Measurements from ENCODE around the gene ABHD14A.

Gene ABHD14A

DNA sequence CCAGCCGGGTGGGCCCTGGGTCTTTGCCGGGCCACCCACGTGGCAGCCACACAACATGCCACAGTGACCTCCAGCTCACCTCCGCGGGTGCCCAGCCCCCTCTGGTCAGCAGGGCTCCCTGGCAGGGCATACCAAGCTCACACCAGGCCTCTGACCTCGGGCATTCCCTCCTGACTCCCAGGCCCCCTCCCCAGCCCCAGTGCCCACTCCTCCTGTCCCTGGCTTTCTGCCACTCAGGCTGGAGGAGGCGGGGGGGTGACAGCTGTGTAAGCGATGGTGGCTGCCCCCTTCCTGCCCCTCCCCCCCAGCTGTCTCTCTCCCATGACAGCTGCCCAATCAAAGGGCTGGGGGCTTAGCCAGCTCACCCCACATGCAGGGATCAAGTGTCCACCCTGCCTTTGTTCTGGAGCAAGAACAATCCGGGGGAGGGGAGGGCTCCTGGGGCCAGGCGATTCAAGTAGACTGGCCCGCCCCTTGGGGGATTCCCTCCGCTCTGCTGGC lies 10.9 kb upstream of the ABHD14A start:
- H3K36me3 ChIP-seq (ENCODE audit: insufficient read depth, low read length): no peaks in the 10 kb centered on the region; the same call in 1 of the 2 replicates
- H4K20me1 ChIP-seq (ENCODE audit: insufficient read depth, low read length): no peaks in the 10 kb centered on the region; the same call in 1 of the 2 replicates
- DNase-seq (no peak), ATAC-seq (ENCODE audit: insufficient read depth, low read depth) (no peak)
- no peak overlapping the region for H2AFZ ChIP-seq (ENCODE audit: low read depth, low read length)
- no peak overlapping the region for H3K4me2 ChIP-seq (ENCODE audit: insufficient read depth, low read length)
- no peaks in the 10 kb centered on the region for H3K79me2 ChIP-seq (ENCODE audit: insufficient read depth, low read length)
- H3K9me3 ChIP-seq (ENCODE audit: insufficient read depth, low read length, severe bottlenecking): no peaks in the 10 kb centered on the region
- H3K27me3 ChIP-seq (ENCODE audit: insufficient read depth, low read length, poor library complexity): no peaks in the 10 kb centered on the region
- H3K4me3 ChIP-seq (ENCODE audit: low read depth in 1 of 2, low read length in 2 of 2): no peak overlapping the region
- no peak overlapping the region for H3K27ac ChIP-seq (ENCODE audit: low read length)
- no peak for TF ChIP-seq EZH2 (IDR thresholded peaks at IDR 0.05; ENCODE audit: borderline replicate concordance, low read depth, low read length, severe bottlenecking)
- TF ChIP-seq, protein P1, sequence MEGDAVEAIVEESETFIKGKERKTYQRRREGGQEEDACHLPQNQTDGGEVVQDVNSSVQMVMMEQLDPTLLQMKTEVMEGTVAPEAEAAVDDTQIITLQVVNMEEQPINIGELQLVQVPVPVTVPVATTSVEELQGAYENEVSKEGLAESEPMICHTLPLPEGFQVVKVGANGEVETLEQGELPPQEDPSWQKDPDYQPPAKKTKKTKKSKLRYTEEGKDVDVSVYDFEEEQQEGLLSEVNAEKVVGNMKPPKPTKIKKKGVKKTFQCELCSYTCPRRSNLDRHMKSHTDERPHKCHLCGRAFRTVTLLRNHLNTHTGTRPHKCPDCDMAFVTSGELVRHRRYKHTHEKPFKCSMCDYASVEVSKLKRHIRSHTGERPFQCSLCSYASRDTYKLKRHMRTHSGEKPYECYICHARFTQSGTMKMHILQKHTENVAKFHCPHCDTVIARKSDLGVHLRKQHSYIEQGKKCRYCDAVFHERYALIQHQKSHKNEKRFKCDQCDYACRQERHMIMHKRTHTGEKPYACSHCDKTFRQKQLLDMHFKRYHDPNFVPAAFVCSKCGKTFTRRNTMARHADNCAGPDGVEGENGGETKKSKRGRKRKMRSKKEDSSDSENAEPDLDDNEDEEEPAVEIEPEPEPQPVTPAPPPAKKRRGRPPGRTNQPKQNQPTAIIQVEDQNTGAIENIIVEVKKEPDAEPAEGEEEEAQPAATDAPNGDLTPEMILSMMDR (IDR thresholded peaks at IDR 0.05; ENCODE audit: borderline replicate concordance, extremely low read depth, low read length, poor library complexity, severe bottlenecking): no peak
- peaks cover 25% of the 10 kb centered on the region for H3K4me1 ChIP-seq (ENCODE audit: insufficient read depth, low read length)
- no peak overlapping the region for H3K9ac ChIP-seq (ENCODE audit: low read depth, low read length)

DNA sequence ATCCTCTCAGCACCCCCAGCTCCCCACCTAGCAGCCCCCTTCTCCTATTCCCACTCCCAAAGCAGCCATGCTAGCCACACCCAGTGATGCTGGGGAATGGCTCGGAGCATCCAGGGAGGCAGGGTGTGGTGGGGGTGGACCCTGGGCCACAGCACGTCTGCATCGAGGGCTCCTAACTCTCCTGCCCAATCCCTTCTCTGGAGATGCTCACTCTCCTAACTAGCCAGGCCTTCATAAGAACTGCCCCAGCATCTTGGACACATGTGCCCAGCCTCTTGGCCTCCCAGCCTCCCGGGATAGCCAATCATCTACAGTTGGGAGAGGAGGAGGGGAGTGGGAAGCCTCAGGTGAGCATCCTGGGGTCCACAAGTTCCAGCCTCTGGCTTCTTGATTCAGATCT lies 10.3 kb upstream of the ABHD14A start:
- H3K9ac ChIP-seq (ENCODE audit: low read depth, low read length): no peak overlapping the region
- no peak overlapping the region for H3K4me2 ChIP-seq (ENCODE audit: insufficient read depth, low read length)
- H3K79me2 ChIP-seq (ENCODE audit: insufficient read depth, low read length): no peaks in the 10 kb centered on the region
- no peak overlapping the region for H3K27ac ChIP-seq (ENCODE audit: low read length)
- DNase-seq (no peak), ATAC-seq (ENCODE audit: insufficient read depth, low read depth) (no peak)
- peaks cover 3% of the 10 kb centered on the region; the same call in 1 of the 2 replicates for H4K20me1 ChIP-seq (ENCODE audit: insufficient read depth, low read length)
- H3K4me1 ChIP-seq (ENCODE audit: insufficient read depth, low read length): peaks cover 25% of the 10 kb centered on the region
- TF ChIP-seq EZH2 (IDR thresholded peaks at IDR 0.05; ENCODE audit: borderline replicate concordance, low read depth, low read length, severe bottlenecking): no peak
- TF ChIP-seq, protein P1 (IDR thresholded peaks at IDR 0.05; ENCODE audit: borderline replicate concordance, extremely low read depth, low read length, poor library complexity, severe bottlenecking): no peak
- no peak overlapping the region for H2AFZ ChIP-seq (ENCODE audit: low read depth, low read length)
- H3K36me3 ChIP-seq (ENCODE audit: insufficient read depth, low read length): peaks cover 2% of the 10 kb centered on the region; the same call in 1 of the 2 replicates
- no peaks in the 10 kb centered on the region for H3K9me3 ChIP-seq (ENCODE audit: insufficient read depth, low read length, severe bottlenecking)
- H3K27me3 ChIP-seq (ENCODE audit: insufficient read depth, low read length, poor library complexity): no peaks in the 10 kb centered on the region
- H3K4me3 ChIP-seq (ENCODE audit: low read depth in 1 of 2, low read length in 2 of 2): no peak overlapping the region

DNA sequence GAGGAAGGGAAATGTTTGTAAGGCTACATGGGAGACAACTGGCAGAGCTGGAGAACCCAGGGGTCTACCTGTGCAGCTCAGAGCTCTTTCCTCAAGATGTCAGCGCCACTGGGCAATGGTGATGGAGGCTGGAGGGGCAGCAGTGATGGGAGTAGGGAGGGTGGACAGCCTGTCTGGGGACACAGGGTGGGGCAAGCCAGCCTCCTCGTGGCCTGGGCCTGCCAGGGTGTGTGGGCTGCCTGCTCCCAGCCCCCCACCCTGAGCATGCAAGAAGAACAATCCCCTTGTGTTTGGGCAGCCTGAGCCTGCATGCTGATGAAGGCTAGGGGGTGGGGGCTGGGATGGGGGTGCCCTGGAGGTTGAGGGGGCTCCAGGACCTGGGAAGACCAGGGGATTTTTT lies 8.8 kb upstream of the ABHD14A start:
- Histone ChIP-seq H3K9ac (ENCODE audit: low read depth, low read length) (peak overlapping the region; percentile 64; the same call in 1 of the 2 replicates), H3K4me1 (ENCODE audit: insufficient read depth, low read length) (peaks cover 25% of the 10 kb centered on the region), H3K36me3 (ENCODE audit: insufficient read depth, low read length) (peaks cover 4% of the 10 kb centered on the region), H4K20me1 (ENCODE audit: insufficient read depth, low read length) (peaks cover 3% of the 10 kb centered on the region; the same call in 1 of the 2 replicates), H3K27me3 (ENCODE audit: insufficient read depth, low read length, poor library complexity) (no peaks in the 10 kb centered on the region), H2AFZ (ENCODE audit: low read depth, low read length) (no peak overlapping the region), H3K27ac (ENCODE audit: low read length) (no peak overlapping the region), H3K4me2 (ENCODE audit: insufficient read depth, low read length) (peak overlapping the region; percentile 95), H3K9me3 (ENCODE audit: insufficient read depth, low read length, severe bottlenecking) (no peaks in the 10 kb centered on the region), H3K79me2 (ENCODE audit: insufficient read depth, low read length) (no peaks in the 10 kb centered on the region), H3K4me3 (ENCODE audit: low read depth in 1 of 2, low read length in 2 of 2) (no peak overlapping the region)
- no peak for DNase-seq
- no peak for ATAC-seq (ENCODE audit: insufficient read depth, low read depth)
- TF ChIP-seq, protein P1 (IDR thresholded peaks at IDR 0.05; ENCODE audit: borderline replicate concordance, extremely low read depth, low read length, poor library complexity, severe bottlenecking): no peak
- TF ChIP-seq EZH2 (IDR thresholded peaks at IDR 0.05; ENCODE audit: borderline replicate concordance, low read depth, low read length, severe bottlenecking): no peak

Data from DND-41 (cell line).